Stimulated activated naive CD4-positive, alpha-beta T cell treated with Interleukin-2 at 50 U/mL for 16 hours (primary cell): ENCODE measurements around the gene ZDHHC12.

ENCODE experiments used
- DNase-seq: peaks from one replicate; lab custom pipeline; 2025; lab: John Stamatoyannopoulos, UW

The ZDHHC12 gene

GRCh38 chr9:128685636-128686489 is 38.1 kb downstream of the ZDHHC12 start:
- peak; percentile 36 for DNase-seq

GRCh38 chr9:128684325-128685199 is 39.4 kb downstream of the ZDHHC12 start:
- DNase-seq, result peak; percentile 75

- no peak for DNase-seq
Observed at GRCh38 chr9:128684065-128684324, 39.9 kb downstream of the ZDHHC12 start.

GRCh38 chr9:128683340-128684064 is 40.4 kb downstream of the ZDHHC12 start:
- peak; percentile 15 for DNase-seq

- no peak for DNase-seq
Observed at GRCh38 chr9:128677794-128678193, 46.1 kb downstream of the ZDHHC12 start.

- no peak for DNase-seq
Observed at GRCh38 chr9:128675382-128675781, 48.5 kb downstream of the ZDHHC12 start.
